ENCODE data around the gene CNTN4.

Gene CNTN4

DNA sequence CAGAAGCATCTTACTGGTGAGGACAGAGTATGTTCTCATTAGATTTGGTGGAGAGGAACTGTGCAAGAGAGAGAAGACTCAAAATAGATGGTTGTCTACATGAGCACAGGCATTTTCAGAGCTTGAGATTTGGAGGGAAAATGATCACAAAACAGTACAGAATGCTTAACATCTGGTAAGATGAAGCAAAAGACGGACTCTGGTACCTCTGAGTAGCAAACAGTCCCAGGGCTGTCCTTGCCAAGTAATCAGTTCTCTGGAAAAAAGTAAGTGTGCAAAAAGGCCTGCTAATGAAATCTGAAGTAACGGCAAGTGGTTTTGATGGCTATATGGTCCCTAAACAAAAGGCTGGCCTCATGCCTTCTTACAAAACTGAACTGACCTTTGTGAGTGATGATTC, 414.2 kb downstream of the CNTN4 start:
- ChIA-PET POLR2A (no interaction called here), CTCF (no interaction called here)
- no peak for DNase-seq (ENCODE audit: extremely low spot score)
- no peak for TF ChIP-seq TARDBP (IDR thresholded peaks at IDR 0.05)
- no peak for TF ChIP-seq NFRKB (IDR thresholded peaks at IDR 0.05)
- no peak for TF ChIP-seq LEF1 (IDR thresholded peaks at IDR 0.05; ENCODE audit: borderline replicate concordance)
- no peak for TF ChIP-seq ARNT (IDR thresholded peaks at IDR 0.05)
- TF ChIP-seq CTBP1 (IDR thresholded peaks at IDR 0.05; ENCODE audit: borderline replicate concordance): no peak
- TF ChIP-seq FOXA1 (IDR thresholded peaks at IDR 0.05): no peak
- no peak for TF ChIP-seq L3MBTL2 (conservative IDR thresholded peaks at IDR 0.05)
- no peak for TF ChIP-seq HDGF (IDR thresholded peaks at IDR 0.05; ENCODE audit: borderline replicate concordance)
- TF ChIP-seq FOXM1 (IDR thresholded peaks at IDR 0.05; ENCODE audit: borderline replicate concordance): no peak

DNA sequence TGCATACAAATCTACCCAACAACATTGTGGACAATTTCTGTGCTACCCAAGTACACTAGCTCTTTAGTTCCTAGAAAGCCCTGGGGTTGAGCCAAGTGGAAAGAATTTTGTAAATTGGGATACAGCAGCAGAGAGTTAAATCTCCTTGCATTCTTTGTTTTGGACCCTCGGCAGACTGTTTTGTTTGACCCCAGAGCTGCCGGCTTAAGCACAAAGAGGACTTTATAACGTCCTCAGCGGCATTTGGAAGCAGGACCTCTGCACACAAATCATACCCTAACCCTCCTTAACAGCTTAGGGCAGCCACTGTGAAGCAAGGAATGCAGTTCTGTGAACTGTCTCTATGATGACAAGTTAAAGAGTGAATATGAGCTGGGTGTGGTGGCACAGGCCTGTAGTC, 415.3 kb downstream of the CNTN4 start:
- CTCF ChIA-PET: no interaction called here
- no peak for DNase-seq (ENCODE audit: extremely low spot score)
- no peak for TF ChIP-seq ARNT (IDR thresholded peaks at IDR 0.05)
- no peak for TF ChIP-seq BHLHE40 (IDR thresholded peaks at IDR 0.05; ENCODE audit: borderline replicate concordance)
- no peak for TF ChIP-seq FOXA1 (IDR thresholded peaks at IDR 0.05)
- no peak for TF ChIP-seq FOXK2 (IDR thresholded peaks at IDR 0.05)
- no peak for TF ChIP-seq NFRKB (IDR thresholded peaks at IDR 0.05)
- TF ChIP-seq, protein P1, sequence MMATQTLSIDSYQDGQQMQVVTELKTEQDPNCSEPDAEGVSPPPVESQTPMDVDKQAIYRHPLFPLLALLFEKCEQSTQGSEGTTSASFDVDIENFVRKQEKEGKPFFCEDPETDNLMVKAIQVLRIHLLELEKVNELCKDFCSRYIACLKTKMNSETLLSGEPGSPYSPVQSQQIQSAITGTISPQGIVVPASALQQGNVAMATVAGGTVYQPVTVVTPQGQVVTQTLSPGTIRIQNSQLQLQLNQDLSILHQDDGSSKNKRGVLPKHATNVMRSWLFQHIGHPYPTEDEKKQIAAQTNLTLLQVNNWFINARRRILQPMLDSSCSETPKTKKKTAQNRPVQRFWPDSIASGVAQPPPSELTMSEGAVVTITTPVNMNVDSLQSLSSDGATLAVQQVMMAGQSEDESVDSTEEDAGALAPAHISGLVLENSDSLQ (IDR thresholded peaks at IDR 0.05): no peak
- no peak for TF ChIP-seq HDGF (IDR thresholded peaks at IDR 0.05; ENCODE audit: borderline replicate concordance)
- no peak for TF ChIP-seq CTBP1 (IDR thresholded peaks at IDR 0.05; ENCODE audit: borderline replicate concordance)
- TF ChIP-seq LEF1 (IDR thresholded peaks at IDR 0.05; ENCODE audit: borderline replicate concordance): no peak
- POLR2A ChIA-PET: no interaction called here

DNA sequence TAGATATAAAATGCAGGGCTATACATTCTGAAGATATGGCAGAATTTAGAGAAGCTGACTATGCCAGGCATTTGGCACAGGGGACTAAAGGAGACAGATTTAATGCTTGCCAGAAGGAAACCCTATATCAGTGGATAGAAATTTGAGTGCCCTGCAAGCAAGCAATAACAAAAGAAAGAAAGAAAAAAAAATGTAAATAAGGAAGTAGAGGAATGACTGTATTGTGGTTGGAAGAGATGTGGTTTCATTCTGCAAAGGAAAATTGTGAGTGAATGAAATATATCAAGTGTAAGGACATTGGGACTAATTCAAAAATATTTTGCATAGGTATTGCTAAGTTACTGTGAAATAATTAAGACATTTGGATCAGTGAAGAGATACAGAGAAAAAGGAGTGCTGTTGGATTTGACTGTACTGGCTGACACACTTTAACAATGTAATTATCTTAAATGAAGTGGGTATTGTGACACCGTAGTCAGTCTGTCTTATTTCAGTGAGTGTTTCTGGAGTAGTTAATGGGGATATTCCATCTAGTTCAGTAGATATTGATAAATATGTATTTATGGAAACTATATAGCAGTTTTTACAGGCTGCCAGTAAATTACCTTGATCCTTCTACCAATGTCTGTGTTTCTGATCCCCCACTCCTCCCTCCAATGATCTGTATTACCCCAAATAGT, 418.2 kb downstream of the CNTN4 start:
- CTCF ChIA-PET: no interaction called here
- POLR2A ChIA-PET: no interaction called here
- TF ChIP-seq SP1 (IDR thresholded peaks at IDR 0.05) (no peak), FOXK2 (IDR thresholded peaks at IDR 0.05) (no peak)
- no peak for DNase-seq (ENCODE audit: extremely low spot score)

DNA sequence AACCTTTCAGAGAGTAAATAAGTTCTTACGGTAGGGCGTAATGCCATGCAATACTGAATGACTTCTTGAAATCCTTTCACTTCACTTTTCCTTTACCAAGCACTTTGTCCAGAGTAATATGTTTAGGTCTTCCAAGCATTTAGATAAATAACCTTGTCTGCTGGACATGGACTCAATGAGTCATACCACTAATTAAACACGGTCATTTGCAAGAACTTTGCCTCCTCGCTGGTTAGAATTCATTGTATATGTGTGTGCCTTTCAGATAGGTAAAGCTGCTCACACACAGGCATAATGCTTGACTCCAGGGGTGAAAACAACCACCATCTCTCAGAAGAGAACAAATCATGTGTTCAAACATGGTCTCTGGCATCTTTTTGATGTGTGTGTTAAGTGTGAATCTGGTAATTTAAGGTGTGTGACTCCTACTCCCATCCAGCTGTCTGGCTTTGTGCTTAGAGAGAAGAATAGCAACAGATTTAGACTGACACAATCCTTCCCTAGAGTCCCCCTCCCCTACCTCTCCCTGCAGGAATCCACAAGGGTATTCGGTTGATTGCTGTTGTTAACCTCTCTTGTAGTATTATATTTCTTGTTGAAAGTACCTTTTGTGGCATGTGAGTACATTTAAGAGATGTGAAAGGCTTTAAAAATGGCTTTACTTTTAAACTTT, 419.0 kb downstream of the CNTN4 start:
- TF ChIP-seq CTBP1 (IDR thresholded peaks at IDR 0.05; ENCODE audit: borderline replicate concordance): no peak
- no peak for TF ChIP-seq NFRKB (IDR thresholded peaks at IDR 0.05)
- TF ChIP-seq, protein P1 (IDR thresholded peaks at IDR 0.05): no peak
- no peak for TF ChIP-seq ELF4 (IDR thresholded peaks at IDR 0.05)
- TF ChIP-seq TARDBP (IDR thresholded peaks at IDR 0.05): no peak
- no peak for TF ChIP-seq SP1 (IDR thresholded peaks at IDR 0.05)
- no peak for TF ChIP-seq BHLHE40 (IDR thresholded peaks at IDR 0.05; ENCODE audit: borderline replicate concordance)
- TF ChIP-seq FOXM1 (IDR thresholded peaks at IDR 0.05; ENCODE audit: borderline replicate concordance): no peak
- no peak for TF ChIP-seq L3MBTL2 (conservative IDR thresholded peaks at IDR 0.05)
- TF ChIP-seq LEF1 (IDR thresholded peaks at IDR 0.05; ENCODE audit: borderline replicate concordance): no peak
- no peak for TF ChIP-seq ARNT (IDR thresholded peaks at IDR 0.05)
- no peak for TF ChIP-seq ZNF384 (IDR thresholded peaks at IDR 0.05)
- TF ChIP-seq HDGF (IDR thresholded peaks at IDR 0.05; ENCODE audit: borderline replicate concordance): no peak
- TF ChIP-seq SUZ12 (IDR thresholded peaks at IDR 0.05): no peak
- no peak for DNase-seq (ENCODE audit: extremely low spot score)
- POLR2A ChIA-PET: no interaction called here
- CTCF ChIA-PET: no interaction called here

DNA sequence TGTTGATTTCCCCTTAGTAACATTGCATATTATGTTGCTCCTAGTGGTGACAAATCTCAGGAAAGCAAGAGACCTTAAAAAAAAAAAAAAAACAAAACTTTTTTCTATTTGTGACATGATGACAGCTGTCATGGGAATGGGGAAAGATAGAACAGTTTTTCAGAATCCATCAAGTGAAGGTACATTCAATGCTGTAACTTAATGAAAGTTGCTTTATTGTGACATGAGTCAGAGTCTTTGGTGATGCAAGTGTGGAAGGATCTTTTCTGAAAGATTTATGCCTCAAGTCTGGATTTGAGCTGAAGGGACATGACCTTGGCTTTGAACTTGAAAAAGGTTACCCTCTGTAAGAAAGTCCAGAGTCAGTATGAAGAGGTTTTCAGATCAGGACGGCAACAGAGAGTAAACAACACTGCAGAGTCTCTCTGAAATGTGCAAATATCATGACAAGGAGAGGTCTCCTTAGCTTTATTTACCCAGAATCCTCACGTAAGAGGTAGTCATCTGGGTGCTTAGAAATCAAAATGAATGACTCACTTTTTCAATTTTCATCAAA, 424.7 kb downstream of the CNTN4 start:
- ChIA-PET POLR2A (no interaction called here), CTCF (no interaction called here)
- DNase-seq (ENCODE audit: extremely low spot score): no peak
- TF ChIP-seq, protein P1 (IDR thresholded peaks at IDR 0.05): no peak
- TF ChIP-seq BHLHE40 (IDR thresholded peaks at IDR 0.05; ENCODE audit: borderline replicate concordance) (no peak), SP1 (IDR thresholded peaks at IDR 0.05) (no peak), CTBP1 (IDR thresholded peaks at IDR 0.05; ENCODE audit: borderline replicate concordance) (no peak), ARNT (IDR thresholded peaks at IDR 0.05) (no peak), ELF4 (IDR thresholded peaks at IDR 0.05) (no peak), LEF1 (IDR thresholded peaks at IDR 0.05; ENCODE audit: borderline replicate concordance) (no peak), NFRKB (IDR thresholded peaks at IDR 0.05) (no peak), SUZ12 (IDR thresholded peaks at IDR 0.05) (no peak), FOXA1 (IDR thresholded peaks at IDR 0.05) (no peak), FOXM1 (IDR thresholded peaks at IDR 0.05; ENCODE audit: borderline replicate concordance) (no peak), ZNF384 (IDR thresholded peaks at IDR 0.05) (no peak), HDGF (IDR thresholded peaks at IDR 0.05; ENCODE audit: borderline replicate concordance) (no peak), TARDBP (IDR thresholded peaks at IDR 0.05) (no peak), FOXK2 (IDR thresholded peaks at IDR 0.05) (no peak), L3MBTL2 (conservative IDR thresholded peaks at IDR 0.05) (no peak)

DNA sequence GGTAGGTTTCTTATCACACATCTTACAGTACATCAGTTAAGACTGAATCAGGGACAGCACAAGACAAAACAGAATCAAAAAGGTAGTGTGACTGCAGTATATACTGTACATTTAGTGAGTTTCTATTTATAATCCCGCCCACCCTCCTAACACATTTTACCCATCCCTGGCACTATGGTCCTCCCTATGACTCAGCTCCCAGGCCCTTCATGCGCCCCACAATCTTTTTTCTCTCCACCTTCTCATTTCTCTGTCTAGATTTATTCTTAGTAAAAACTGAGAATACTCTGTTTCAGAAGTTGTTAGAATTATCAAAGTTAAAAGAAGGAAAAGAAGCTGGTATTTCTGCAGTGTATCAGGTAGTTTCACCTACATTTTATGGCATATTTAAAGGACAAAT, 427.3 kb downstream of the CNTN4 start:
- TF ChIP-seq SP1 (IDR thresholded peaks at IDR 0.05): no peak
- TF ChIP-seq ARNT (IDR thresholded peaks at IDR 0.05): no peak
- no peak for TF ChIP-seq FOXM1 (IDR thresholded peaks at IDR 0.05; ENCODE audit: borderline replicate concordance)
- no peak for TF ChIP-seq FOXK2 (IDR thresholded peaks at IDR 0.05)
- TF ChIP-seq, protein P1 (IDR thresholded peaks at IDR 0.05): no peak
- CTCF ChIA-PET: no interaction called here
- POLR2A ChIA-PET: no interaction called here
- no peak for DNase-seq (ENCODE audit: extremely low spot score)

Data from HEK293T (cell line).